ENCODE data around the gene DHX16. TPM values are rescaled to one million over a fixed set of nuclear protein-coding genes. Genes with fewer than 3 reads are reported as not detected.

Gene DHX16
- total RNA-seq, 1 experiment from 2014 or later, result 32.2 TPM

- TF ChIP-seq HMGA2 (CRISPR knock-in tag; IDR thresholded peaks at IDR 0.05), result no peak
- TF ChIP-seq, protein P1, sequence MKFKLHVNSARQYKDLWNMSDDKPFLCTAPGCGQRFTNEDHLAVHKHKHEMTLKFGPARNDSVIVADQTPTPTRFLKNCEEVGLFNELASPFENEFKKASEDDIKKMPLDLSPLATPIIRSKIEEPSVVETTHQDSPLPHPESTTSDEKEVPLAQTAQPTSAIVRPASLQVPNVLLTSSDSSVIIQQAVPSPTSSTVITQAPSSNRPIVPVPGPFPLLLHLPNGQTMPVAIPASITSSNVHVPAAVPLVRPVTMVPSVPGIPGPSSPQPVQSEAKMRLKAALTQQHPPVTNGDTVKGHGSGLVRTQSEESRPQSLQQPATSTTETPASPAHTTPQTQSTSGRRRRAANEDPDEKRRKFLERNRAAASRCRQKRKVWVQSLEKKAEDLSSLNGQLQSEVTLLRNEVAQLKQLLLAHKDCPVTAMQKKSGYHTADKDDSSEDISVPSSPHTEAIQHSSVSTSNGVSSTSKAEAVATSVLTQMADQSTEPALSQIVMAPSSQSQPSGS (CRISPR knock-in tag; IDR thresholded peaks at IDR 0.05; ENCODE audit: borderline replicate concordance, low read depth), result no peak
- no peak for TF ChIP-seq CREB1 (CRISPR knock-in tag; IDR thresholded peaks at IDR 0.05)
- 0 out of 2 replicates have a peak, but pooled peaks have one; percentile 16 for TF ChIP-seq MYBL2 (CRISPR knock-in tag; IDR thresholded peaks at IDR 0.05)
- TF ChIP-seq SMAD3 (CRISPR knock-in tag; IDR thresholded peaks at IDR 0.05; ENCODE audit: borderline replicate concordance), result no peak
- no peak for TF ChIP-seq ZNF121 (CRISPR knock-in tag; IDR thresholded peaks at IDR 0.05)
- TF ChIP-seq, protein P2, sequence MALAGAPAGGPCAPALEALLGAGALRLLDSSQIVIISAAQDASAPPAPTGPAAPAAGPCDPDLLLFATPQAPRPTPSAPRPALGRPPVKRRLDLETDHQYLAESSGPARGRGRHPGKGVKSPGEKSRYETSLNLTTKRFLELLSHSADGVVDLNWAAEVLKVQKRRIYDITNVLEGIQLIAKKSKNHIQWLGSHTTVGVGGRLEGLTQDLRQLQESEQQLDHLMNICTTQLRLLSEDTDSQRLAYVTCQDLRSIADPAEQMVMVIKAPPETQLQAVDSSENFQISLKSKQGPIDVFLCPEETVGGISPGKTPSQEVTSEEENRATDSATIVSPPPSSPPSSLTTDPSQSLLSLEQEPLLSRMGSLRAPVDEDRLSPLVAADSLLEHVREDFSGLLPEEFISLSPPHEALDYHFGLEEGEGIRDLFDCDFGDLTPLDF (CRISPR knock-in tag; IDR thresholded peaks at IDR 0.05), result no peak
- 0 out of 2 replicates have a peak, but pooled peaks have one; percentile 17 for TF ChIP-seq RORB (CRISPR knock-in tag; IDR thresholded peaks at IDR 0.05)
- no peak for TF ChIP-seq NFE2L1 (CRISPR knock-in tag; IDR thresholded peaks at IDR 0.05)
- no peak for TF ChIP-seq ZNF138 (CRISPR knock-in tag; conservative IDR thresholded peaks at IDR 0.05)
- TF ChIP-seq, protein P3, sequence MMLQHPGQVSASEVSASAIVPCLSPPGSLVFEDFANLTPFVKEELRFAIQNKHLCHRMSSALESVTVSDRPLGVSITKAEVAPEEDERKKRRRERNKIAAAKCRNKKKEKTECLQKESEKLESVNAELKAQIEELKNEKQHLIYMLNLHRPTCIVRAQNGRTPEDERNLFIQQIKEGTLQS (CRISPR knock-in tag; conservative IDR thresholded peaks at IDR 0.05), result no peak
- no peak for TF ChIP-seq AFF4 (CRISPR knock-in tag; IDR thresholded peaks at IDR 0.05; ENCODE audit: borderline replicate concordance)
- TF ChIP-seq TCF7 (CRISPR knock-in tag; IDR thresholded peaks at IDR 0.05; ENCODE audit: low read depth), result no peak
- TF ChIP-seq CDX4 (CRISPR knock-in tag; IDR thresholded peaks at IDR 0.05; ENCODE audit: borderline replicate concordance), result no peak
- no peak for TF ChIP-seq FOXP4 (CRISPR knock-in tag; IDR thresholded peaks at IDR 0.05)
- TF ChIP-seq, protein P4, sequence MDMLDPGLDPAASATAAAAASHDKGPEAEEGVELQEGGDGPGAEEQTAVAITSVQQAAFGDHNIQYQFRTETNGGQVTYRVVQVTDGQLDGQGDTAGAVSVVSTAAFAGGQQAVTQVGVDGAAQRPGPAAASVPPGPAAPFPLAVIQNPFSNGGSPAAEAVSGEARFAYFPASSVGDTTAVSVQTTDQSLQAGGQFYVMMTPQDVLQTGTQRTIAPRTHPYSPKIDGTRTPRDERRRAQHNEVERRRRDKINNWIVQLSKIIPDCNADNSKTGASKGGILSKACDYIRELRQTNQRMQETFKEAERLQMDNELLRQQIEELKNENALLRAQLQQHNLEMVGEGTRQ (CRISPR knock-in tag; IDR thresholded peaks at IDR 0.05), result no peak
- TF ChIP-seq FOXK1 (CRISPR knock-in tag; IDR thresholded peaks at IDR 0.05), result no peak
- no peak for TF ChIP-seq GABPB1 (CRISPR knock-in tag; IDR thresholded peaks at IDR 0.05)
- TF ChIP-seq TEAD4 (CRISPR knock-in tag; IDR thresholded peaks at IDR 0.05), result no peak
- TF ChIP-seq FOXJ3 (CRISPR knock-in tag; IDR thresholded peaks at IDR 0.05; ENCODE audit: borderline replicate concordance), result no peak
- TF ChIP-seq, protein P5, sequence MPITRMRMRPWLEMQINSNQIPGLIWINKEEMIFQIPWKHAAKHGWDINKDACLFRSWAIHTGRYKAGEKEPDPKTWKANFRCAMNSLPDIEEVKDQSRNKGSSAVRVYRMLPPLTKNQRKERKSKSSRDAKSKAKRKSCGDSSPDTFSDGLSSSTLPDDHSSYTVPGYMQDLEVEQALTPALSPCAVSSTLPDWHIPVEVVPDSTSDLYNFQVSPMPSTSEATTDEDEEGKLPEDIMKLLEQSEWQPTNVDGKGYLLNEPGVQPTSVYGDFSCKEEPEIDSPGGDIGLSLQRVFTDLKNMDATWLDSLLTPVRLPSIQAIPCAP (CRISPR knock-in tag; IDR thresholded peaks at IDR 0.05), result no peak
- 0 out of 2 replicates have a peak, but pooled peaks have one; percentile 34 for TF ChIP-seq ZNF416 (CRISPR knock-in tag; IDR thresholded peaks at IDR 0.05)
- TF ChIP-seq NR3C1 (CRISPR knock-in tag; conservative IDR thresholded peaks at IDR 0.05; ENCODE audit: low read depth), result no peak
- no peak for TF ChIP-seq JAZF1 (CRISPR knock-in tag; IDR thresholded peaks at IDR 0.05)
- no peak for TF ChIP-seq ELF4 (CRISPR knock-in tag; IDR thresholded peaks at IDR 0.05; ENCODE audit: low read depth)
- TF ChIP-seq, protein P6, sequence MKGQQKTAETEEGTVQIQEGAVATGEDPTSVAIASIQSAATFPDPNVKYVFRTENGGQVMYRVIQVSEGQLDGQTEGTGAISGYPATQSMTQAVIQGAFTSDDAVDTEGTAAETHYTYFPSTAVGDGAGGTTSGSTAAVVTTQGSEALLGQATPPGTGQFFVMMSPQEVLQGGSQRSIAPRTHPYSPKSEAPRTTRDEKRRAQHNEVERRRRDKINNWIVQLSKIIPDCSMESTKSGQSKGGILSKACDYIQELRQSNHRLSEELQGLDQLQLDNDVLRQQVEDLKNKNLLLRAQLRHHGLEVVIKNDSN (CRISPR knock-in tag; IDR thresholded peaks at IDR 0.05), result no peak
- no peak for TF ChIP-seq ETV6 (CRISPR knock-in tag; IDR thresholded peaks at IDR 0.05)
- TF ChIP-seq ZNF263 (CRISPR knock-in tag; IDR thresholded peaks at IDR 0.05; ENCODE audit: low read depth), result no peak
Observed at GRCh38 chr6:30614044-30614842, 58.6 kb downstream of the DHX16 start (continued).
